H9 (cell line): ENCODE data around the gene TNFAIP2. TPM values are rescaled to one million over a fixed set of nuclear protein-coding genes. Genes with fewer than 3 reads are reported as not detected.

ENCODE experiments used
- DNase-seq: peaks from one replicate; pipeline ENCODE4 v3.0.0-alpha.2; 2017
- H2AFZ ChIP-seq: one replicate; pipeline ENCODE4 v1.6.1; 2013; ENCODE audit warnings: mild to moderate bottlenecking, low read length, control low read depth, moderate library complexity
- H2AK5ac ChIP-seq: 2 replicates; pipeline ENCODE4 v1.6.1; 2013; ENCODE audit warnings: low read length, control low read depth, mixed read lengths; ENCODE audit not compliant: insufficient read length
- H2BK120ac ChIP-seq: one replicate; pipeline ENCODE4 v1.6.1; 2013; ENCODE audit warnings: low read depth, mild to moderate bottlenecking, low read length, control low read depth, inconsistent platforms; ENCODE audit not compliant: poor library complexity, severe bottlenecking
- H2BK12ac ChIP-seq: 2 replicates; pipeline ENCODE4 v1.6.1; 2013; ENCODE audit warnings: low read length, control low read depth, mixed read lengths, low read depth; ENCODE audit not compliant: insufficient read length
- H2BK15ac ChIP-seq: 2 replicates; pipeline ENCODE4 v1.6.1; 2013; ENCODE audit warnings: low read depth, low read length, control low read depth
- H2BK20ac ChIP-seq: one replicate; pipeline ENCODE4 v1.6.1; 2013; ENCODE audit warnings: low read depth, mild to moderate bottlenecking, low read length, control low read depth, inconsistent platforms; ENCODE audit not compliant: poor library complexity, severe bottlenecking
- H2BK5ac ChIP-seq: 2 replicates; pipeline ENCODE4 v1.6.1; 2013; ENCODE audit warnings: low read length, control low read depth, mixed read lengths; ENCODE audit not compliant: insufficient read length
- H3K14ac ChIP-seq: 2 replicates; pipeline ENCODE4 v1.6.1; 2013; ENCODE audit warnings: low read length, control low read depth; ENCODE audit not compliant: insufficient read depth
- H3K18ac ChIP-seq: 2 replicates; pipeline ENCODE4 v1.6.1; 2013; ENCODE audit warnings: low read depth, mild to moderate bottlenecking, mixed read lengths, low read length, control low read depth; ENCODE audit not compliant: insufficient read length
- H3K23ac ChIP-seq: 2 replicates; pipeline ENCODE4 v1.6.1; 2013; ENCODE audit warnings: low read length, control low read depth, mixed read lengths, low read depth; ENCODE audit not compliant: insufficient read length
- H3K23me2 ChIP-seq: 2 replicates; pipeline ENCODE4 v1.6.1; 2013; ENCODE audit warnings: low read depth, mild to moderate bottlenecking, mixed read lengths, low read length, control low read depth; ENCODE audit not compliant: insufficient read length, poor library complexity, severe bottlenecking
- H3K27ac ChIP-seq: 2 replicates; pipeline ENCODE4 v1.5.1; 2013; ENCODE audit warnings: low read length, control low read depth, mixed read lengths, low read depth; ENCODE audit not compliant: insufficient read length
- H3K27me3 ChIP-seq: 2 replicates; pipeline ENCODE4 v1.6.1; 2013; ENCODE audit warnings: low read length, control low read depth, inconsistent platforms; ENCODE audit not compliant: insufficient read depth
- H3K4ac ChIP-seq: 2 replicates; pipeline ENCODE4 v1.6.1; 2013; ENCODE audit warnings: low read depth, mild to moderate bottlenecking, control low read depth, inconsistent platforms, low read length, moderate library complexity
- H3K4me1 ChIP-seq: 2 replicates; pipeline ENCODE4 v1.6.1; 2013; ENCODE audit warnings: low read length, control low read depth, inconsistent platforms; ENCODE audit not compliant: insufficient read depth
- H3K4me2 ChIP-seq: 2 replicates; pipeline ENCODE4 v1.6.1; 2013; ENCODE audit warnings: low read length, control low read depth, mixed read lengths; ENCODE audit not compliant: insufficient read length, insufficient read depth
- H3K56ac ChIP-seq: 2 replicates; pipeline ENCODE4 v1.6.1; 2013; ENCODE audit warnings: low read depth, mild to moderate bottlenecking, mixed read lengths, low read length, control low read depth; ENCODE audit not compliant: insufficient read length
- H3K79me1 ChIP-seq: 2 replicates; pipeline ENCODE4 v1.6.1; 2013; ENCODE audit warnings: low read depth, mild to moderate bottlenecking, moderate library complexity, low read length, control low read depth, inconsistent platforms; ENCODE audit not compliant: insufficient read depth, poor library complexity, severe bottlenecking
- H3K79me2 ChIP-seq: 2 replicates; pipeline ENCODE4 v1.6.1; 2013; ENCODE audit warnings: low read length, control low read depth, inconsistent platforms; ENCODE audit not compliant: insufficient read depth
- H3K9ac ChIP-seq: 2 replicates; pipeline ENCODE4 v1.6.1; 2013; ENCODE audit warnings: low read length, control low read depth, mixed read lengths; ENCODE audit not compliant: insufficient read length; ENCODE audit errors: extremely low read depth
- H3K9me3 ChIP-seq: one replicate; pipeline ENCODE4 v1.6.1; 2013; ENCODE audit warnings: low read depth, low read length, inconsistent platforms; ENCODE audit not compliant: control insufficient read depth
- H3T11ph ChIP-seq: one replicate; pipeline ENCODE4 v1.6.1; 2013; ENCODE audit warnings: mild to moderate bottlenecking, low read length, control low read depth, inconsistent platforms
- H4K20me1 ChIP-seq: one replicate; pipeline ENCODE4 v1.6.1; 2013; ENCODE audit not compliant: control insufficient read depth, insufficient read length, insufficient read depth
- H4K5ac ChIP-seq: 2 replicates; pipeline ENCODE4 v1.6.1; 2013; ENCODE audit warnings: low read depth, mild to moderate bottlenecking, mixed read lengths, low read length, control low read depth; ENCODE audit not compliant: insufficient read length
- H4K8ac ChIP-seq: replicated peaks from 2 replicates; pipeline ENCODE4 v1.6.1; 2013; ENCODE audit warnings: low read length, control low read depth, mixed read lengths, low read depth; ENCODE audit not compliant: insufficient read length
- H4K91ac ChIP-seq: 2 replicates; pipeline ENCODE4 v1.6.1; 2013; ENCODE audit warnings: low read depth, mild to moderate bottlenecking, moderate library complexity, mixed read lengths, low read length, control low read depth; ENCODE audit not compliant: insufficient read length
- H3K27ac Mint-ChIP-seq, 3 experiments: 2 replicates in 2 of 3; 3 replicates in 1 of 3; pipeline ENCODE4 v1.8.0; 2020 to 2021; ENCODE audit warnings: mixed read lengths in 3 of 3, mild to moderate bottlenecking in 1 of 3, moderate library complexity in 1 of 3
- H3K27me3 Mint-ChIP-seq: 2 replicates; pipeline ENCODE4 v1.8.0; 2021; ENCODE audit warnings: low read depth, mild to moderate bottlenecking, moderate library complexity, mixed read lengths
- H3K36me3 Mint-ChIP-seq, 3 experiments: 2 replicates in 2 of 3; 3 replicates in 1 of 3; pipeline ENCODE4 v1.8.0; 2020 to 2021; ENCODE audit warnings: low read depth in 3 of 3, mixed read lengths in 3 of 3; ENCODE audit not compliant: insufficient read depth in 1 of 3
- H3K4me1 Mint-ChIP-seq, 2 experiments: 2 replicates each; pipeline ENCODE4 v1.8.0; 2020; ENCODE audit warnings: mixed read lengths in 2 of 2
- H3K4me3 Mint-ChIP-seq, 2 experiments: 2 replicates in 1 of 2; 3 replicates in 1 of 2; pipeline ENCODE4 v1.8.0; 2020 to 2021; ENCODE audit warnings: mild to moderate bottlenecking in 2 of 2, mixed read lengths in 2 of 2, moderate library complexity in 1 of 2
- H3K9me3 Mint-ChIP-seq, 2 experiments: 2 replicates in 1 of 2; 3 replicates in 1 of 2; pipeline ENCODE4 v1.8.0; 2020; ENCODE audit warnings: mild to moderate bottlenecking in 2 of 2, mixed read lengths in 2 of 2, moderate library complexity in 1 of 2
- CTCF ChIP-seq: fragments of 200-600 bp; sonication (generic); conservative IDR thresholded peaks from 3 replicates; pipeline ENCODE4 v1.8.0; 2021; ENCODE audit warnings: antibody characterized with exemption, mild to moderate bottlenecking
- WGBS: extraction: QIAGEN DNeasy Blood & Tissue Kit; methylation state at CpG from one replicate; pipeline ENCODE4 v1.1.7; 2013; ENCODE audit warnings: missing lambda C conversion rate, low lambda C conversion rate, mixed read lengths; ENCODE audit not compliant: insufficient read length; ENCODE audit errors: extremely low coverage; 5-methylcytosine and 5-hydroxymethylcytosine counted together
- total RNA-seq: library from RNA; stranded (reverse); gene quantifications from 2 replicates; pipeline ENCODE4 v1.2.1, GENCODE V29; 2021

The TNFAIP2 gene
- total RNA-seq, 1 experiment from 2014 or later: 29.3 TPM

GRCh38 chr14:103101257-103101962, 21.9 kb upstream of the TNFAIP2 start:
- Histone ChIP-seq H3K4me2 (no peak overlapping the region), H2BK120ac (no peak overlapping the region), H4K20me1 (no peaks in the 10 kb centered on the region), H3K79me1 (no peaks in the 10 kb centered on the region), H4K5ac (no peak overlapping the region), H2BK5ac (no peak overlapping the region), H3K4me1 (no peaks in the 10 kb centered on the region), H2BK20ac (no peak overlapping the region), H3K56ac (no peak overlapping the region), H4K8ac (no peak overlapping the region), H2AFZ (no peak overlapping the region), H2AK5ac (no peak overlapping the region), H2BK12ac (no peak overlapping the region), H3K27me3 (no peaks in the 10 kb centered on the region), H3K9me3 (no peaks in the 10 kb centered on the region), H3K23ac (no peak overlapping the region), H3T11ph (no peak overlapping the region), H3K9ac (no peak overlapping the region), H3K27ac (no peak overlapping the region), H4K91ac (no peak overlapping the region), H3K23me2 (no peaks in the 10 kb centered on the region), H3K14ac (no peak overlapping the region), H3K4ac (no peak overlapping the region), H3K18ac (no peak overlapping the region), H2BK15ac (no peak overlapping the region), H3K79me2 (no peaks in the 10 kb centered on the region)
- TF ChIP-seq CTCF: no peak
- 0 out of 7 replicates have a peak overlapping the region, but pooled peaks of 1 of the 3 experiments have one; percentile 15 for H3K27ac Mint-ChIP-seq
- peaks cover 36% of the 10 kb centered on the region for H3K27me3 Mint-ChIP-seq
- WGBS: no CpG with 5 or more reads among the region's 11 CpGs
- no peak for DNase-seq
- H3K4me1 Mint-ChIP-seq: peaks cover 14 to 36% of the 10 kb centered on the region in 2 experiments
- no peaks in the 10 kb centered on the region; a peak in 1 of 7 replicates for H3K36me3 Mint-ChIP-seq
- no peaks in the 10 kb centered on the region for H3K9me3 Mint-ChIP-seq
- H3K4me3 Mint-ChIP-seq: no peak overlapping the region
